HG02571 (cell line): ENCODE data around the gene LRMDA.

Experiments used
- ATAC-seq: cut with Tn5 transposase; IDR thresholded peaks from one replicate; pipeline ENCODE4 v1.9.1; 2021; ENCODE audit warnings: mild to moderate bottlenecking, moderate library complexity; ENCODE audit not compliant: unreplicated experiment

Gene LRMDA

GRCh38 chr10:76334255-76334654 is 902.8 kb downstream of the LRMDA start:
- ATAC-seq: no peak

- ATAC-seq: no peak
Measured at GRCh38 chr10:76336213-76336963, 905.0 kb downstream of the LRMDA start.

- no peak for ATAC-seq
Measured at GRCh38 chr10:76337641-76338040, 906.2 kb downstream of the LRMDA start.

- ATAC-seq: no peak
Measured at GRCh38 chr10:76338187-76338586, 906.8 kb downstream of the LRMDA start.

GRCh38 chr10:76341740-76342139 is 910.3 kb downstream of the LRMDA start:
- no peak for ATAC-seq

- no peak for ATAC-seq
Measured at GRCh38 chr10:76342996-76343395, 911.6 kb downstream of the LRMDA start.

- ATAC-seq: no peak
Measured at GRCh38 chr10:76347832-76348231, 916.4 kb downstream of the LRMDA start.

- no peak for ATAC-seq
Measured at GRCh38 chr10:76350583-76350982, 919.2 kb downstream of the LRMDA start.

- ATAC-seq: no peak
Measured at GRCh38 chr10:76352300-76352699, 920.9 kb downstream of the LRMDA start.

GRCh38 chr10:76353237-76353851 is 921.9 kb downstream of the LRMDA start:
- no peak for ATAC-seq

- no peak for ATAC-seq
Measured at GRCh38 chr10:76354212-76354738, 922.9 kb downstream of the LRMDA start.

GRCh38 chr10:76354921-76355320 is 923.5 kb downstream of the LRMDA start:
- no peak for ATAC-seq

- ATAC-seq: no peak
Measured at GRCh38 chr10:76356557-76356956, 925.1 kb downstream of the LRMDA start.

- ATAC-seq: no peak
Measured at GRCh38 chr10:76357726-76358415, 926.4 kb downstream of the LRMDA start.

- no peak for ATAC-seq
Measured at GRCh38 chr10:76358743-76359395, 927.4 kb downstream of the LRMDA start.

- no peak for ATAC-seq
Measured at GRCh38 chr10:76375761-76376160, 944.3 kb downstream of the LRMDA start.

GRCh38 chr10:76382381-76382851 is 951.0 kb downstream of the LRMDA start:
- no peak for ATAC-seq

- ATAC-seq: no peak
Measured at GRCh38 chr10:76388321-76389023, 957.0 kb downstream of the LRMDA start.

GRCh38 chr10:76393875-76394706 is 962.7 kb downstream of the LRMDA start:
- no peak for ATAC-seq

- no peak for ATAC-seq
Measured at GRCh38 chr10:76394707-76395042, 963.3 kb downstream of the LRMDA start.
